Stimulated activated memory B cell treated with anti-CD40 and anti-IgM and Interleukin-4, amounts not matched to agents 10 μg/mL and 1 μg/mL and 100 μg/mL, for 72 hours (primary cell): ENCODE results near the gene RIT2.

Experiments used
- ATAC-seq: fragments of 150-1000 bp; cut with Tn5 transposase; 2 replicates; pipeline ENCODE4 v1.10.0; 2021
- H3K27ac Mint-ChIP-seq: one replicate; pipeline ENCODE4 v1.8.0; 2022; ENCODE audit warnings: mild to moderate bottlenecking, mixed read lengths
- H3K27me3 Mint-ChIP-seq: one replicate; pipeline ENCODE4 v1.8.0; 2022; ENCODE audit warnings: mixed read lengths
- H3K36me3 Mint-ChIP-seq: one replicate; pipeline ENCODE4 v1.8.0; 2022; ENCODE audit warnings: mixed read lengths
- H3K4me1 Mint-ChIP-seq: one replicate; pipeline ENCODE4 v1.8.0; 2022; ENCODE audit warnings: mixed read lengths
- H3K4me3 Mint-ChIP-seq: one replicate; pipeline ENCODE4 v1.8.0; 2022; ENCODE audit warnings: mild to moderate bottlenecking, moderate library complexity, mixed read lengths
- H3K9me3 Mint-ChIP-seq: one replicate; pipeline ENCODE4 v1.8.0; 2022; ENCODE audit warnings: mixed read lengths

The RIT2 gene

DNA sequence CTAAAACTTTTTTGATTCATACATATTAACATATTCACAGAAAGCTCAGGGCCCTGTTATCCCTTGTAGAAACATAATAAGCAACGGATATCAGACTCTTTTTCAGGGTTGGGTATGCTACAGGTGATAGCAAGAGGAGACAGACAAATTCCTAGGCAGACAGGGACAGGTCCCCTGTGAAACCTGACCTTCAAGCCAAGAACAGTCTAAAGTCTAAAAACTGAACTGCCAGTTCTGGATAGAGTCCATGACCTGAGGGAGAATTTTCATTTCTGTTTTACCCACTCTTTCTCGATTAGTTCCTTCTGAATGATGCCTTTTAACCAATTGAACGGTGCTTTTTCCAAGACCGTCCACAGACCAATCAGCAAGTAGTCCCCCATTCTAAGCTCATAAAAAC lies 54.2 kb downstream of the RIT2 start:
- H3K9me3 Mint-ChIP-seq, result no peaks in the 10 kb centered on the region
- H3K36me3 Mint-ChIP-seq, result no peaks in the 10 kb centered on the region
- H3K27ac Mint-ChIP-seq, result no peak overlapping the region
- H3K4me1 Mint-ChIP-seq, result no peaks in the 10 kb centered on the region
- H3K27me3 Mint-ChIP-seq, result no peaks in the 10 kb centered on the region
- H3K4me3 Mint-ChIP-seq, result no peak overlapping the region
- no peak for ATAC-seq

DNA sequence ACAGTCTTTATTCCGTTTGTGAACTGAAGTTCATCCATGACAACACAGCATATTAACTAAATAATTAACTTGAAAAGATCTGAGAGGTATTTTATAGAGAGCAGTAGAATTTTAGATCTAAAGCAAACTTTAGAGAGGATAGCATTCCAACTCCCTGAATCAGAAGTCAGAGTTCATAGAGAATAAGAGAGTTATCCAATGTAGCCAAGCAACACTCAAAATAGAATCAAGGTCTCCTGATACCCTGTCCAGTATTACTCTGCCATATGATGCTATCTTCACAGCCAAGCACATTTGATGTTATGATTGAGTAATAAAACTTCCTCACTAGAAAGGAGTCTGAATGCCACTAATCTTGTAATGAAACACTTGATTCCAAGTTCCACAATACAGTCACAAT lies 55.5 kb downstream of the RIT2 start:
- no peak for ATAC-seq

DNA sequence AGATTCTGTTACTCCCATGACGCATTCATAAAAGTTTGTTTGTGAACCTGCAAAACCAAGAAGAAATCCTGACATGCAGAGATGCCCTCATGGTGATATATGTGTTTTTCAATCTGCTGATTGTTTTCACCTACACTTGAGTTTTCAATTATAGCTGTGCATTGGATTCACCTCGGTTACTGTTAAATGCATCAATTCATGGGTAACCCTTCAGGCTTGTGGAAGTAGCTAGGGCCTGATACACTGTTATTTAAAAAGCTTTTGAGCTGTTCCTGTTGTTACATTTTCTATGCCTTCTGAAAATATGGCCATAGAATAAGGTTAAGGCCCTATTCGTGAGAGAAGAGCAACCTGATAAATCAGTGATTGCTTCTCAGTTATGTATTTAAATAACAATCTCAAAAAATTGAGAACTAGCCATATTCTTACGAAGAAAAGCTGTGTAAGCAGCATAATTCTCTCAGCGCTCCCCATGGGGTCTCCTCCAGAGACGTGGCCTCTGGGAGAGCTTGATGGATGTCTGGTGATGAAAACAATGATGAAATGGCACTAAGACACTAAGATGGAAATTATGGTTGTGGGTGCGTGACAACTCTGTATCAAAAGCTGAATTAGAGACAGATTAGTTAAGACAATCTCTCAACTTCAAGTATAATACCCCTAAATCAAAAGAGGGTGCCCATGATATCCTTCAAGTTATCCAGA lies 60.5 kb downstream of the RIT2 start:
- no peak overlapping the region for H3K27ac Mint-ChIP-seq
- no peaks in the 10 kb centered on the region for H3K9me3 Mint-ChIP-seq
- no peaks in the 10 kb centered on the region for H3K27me3 Mint-ChIP-seq
- H3K36me3 Mint-ChIP-seq, result no peaks in the 10 kb centered on the region
- ATAC-seq, result no peak
- H3K4me1 Mint-ChIP-seq, result no peaks in the 10 kb centered on the region
- no peak overlapping the region for H3K4me3 Mint-ChIP-seq

More for the DNA sequence above, 55.5 kb downstream of the RIT2 start:
- no peak overlapping the region for H3K4me3 Mint-ChIP-seq
- no peaks in the 10 kb centered on the region for H3K27me3 Mint-ChIP-seq
- no peaks in the 10 kb centered on the region for H3K36me3 Mint-ChIP-seq
- no peaks in the 10 kb centered on the region for H3K9me3 Mint-ChIP-seq
- H3K4me1 Mint-ChIP-seq, result no peaks in the 10 kb centered on the region
- H3K27ac Mint-ChIP-seq, result no peak overlapping the region

DNA sequence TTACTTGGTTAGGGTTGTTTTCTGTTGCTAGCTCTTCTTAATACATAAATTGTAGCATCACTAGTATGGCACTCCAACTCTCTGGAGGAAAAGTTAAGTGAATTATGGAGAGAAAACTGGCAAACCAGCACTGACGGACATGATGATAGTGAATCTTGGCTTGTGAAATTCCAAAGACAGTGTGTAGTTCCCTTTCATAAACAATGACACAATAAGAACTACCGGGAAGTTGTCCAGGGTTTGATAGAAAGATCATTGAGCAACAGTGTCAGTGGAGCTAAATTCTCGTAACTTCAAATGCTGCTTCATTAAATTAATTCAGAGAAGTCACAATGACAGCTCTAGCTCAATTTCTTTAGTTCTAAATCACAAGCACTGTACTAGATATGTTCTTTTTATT lies 66.5 kb downstream of the RIT2 start:
- no peak for ATAC-seq
- H3K9me3 Mint-ChIP-seq, result peaks cover 3% of the 10 kb centered on the region

DNA sequence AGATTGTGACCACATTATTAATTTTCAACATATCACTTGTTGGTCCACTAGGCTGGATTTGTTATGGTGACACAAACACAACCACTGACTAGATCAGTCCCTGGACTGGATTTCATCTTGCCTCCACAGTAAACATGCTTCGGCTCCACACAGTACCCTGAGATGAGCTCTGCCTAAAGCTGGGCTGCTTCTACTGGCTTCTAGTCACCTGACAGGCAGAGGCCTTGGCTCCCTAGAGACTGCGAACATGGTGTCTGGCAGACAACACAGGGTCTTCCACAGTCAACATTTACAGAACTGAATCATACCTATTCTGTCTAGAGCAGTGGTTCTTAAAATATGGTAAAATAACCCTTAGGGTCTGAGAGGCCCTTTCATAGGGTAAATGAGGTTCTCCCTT lies 69.2 kb downstream of the RIT2 start:
- H3K27ac Mint-ChIP-seq, result no peak overlapping the region
- H3K36me3 Mint-ChIP-seq, result no peaks in the 10 kb centered on the region
- H3K27me3 Mint-ChIP-seq, result no peaks in the 10 kb centered on the region
- no peak overlapping the region for H3K4me3 Mint-ChIP-seq
- peaks cover 3% of the 10 kb centered on the region for H3K9me3 Mint-ChIP-seq
- no peak for ATAC-seq
- no peaks in the 10 kb centered on the region for H3K4me1 Mint-ChIP-seq

More for the DNA sequence above, 66.5 kb downstream of the RIT2 start:
- no peak overlapping the region for H3K27ac Mint-ChIP-seq
- no peaks in the 10 kb centered on the region for H3K27me3 Mint-ChIP-seq
- no peaks in the 10 kb centered on the region for H3K4me1 Mint-ChIP-seq
- H3K36me3 Mint-ChIP-seq, result no peaks in the 10 kb centered on the region
- H3K4me3 Mint-ChIP-seq, result no peak overlapping the region

DNA sequence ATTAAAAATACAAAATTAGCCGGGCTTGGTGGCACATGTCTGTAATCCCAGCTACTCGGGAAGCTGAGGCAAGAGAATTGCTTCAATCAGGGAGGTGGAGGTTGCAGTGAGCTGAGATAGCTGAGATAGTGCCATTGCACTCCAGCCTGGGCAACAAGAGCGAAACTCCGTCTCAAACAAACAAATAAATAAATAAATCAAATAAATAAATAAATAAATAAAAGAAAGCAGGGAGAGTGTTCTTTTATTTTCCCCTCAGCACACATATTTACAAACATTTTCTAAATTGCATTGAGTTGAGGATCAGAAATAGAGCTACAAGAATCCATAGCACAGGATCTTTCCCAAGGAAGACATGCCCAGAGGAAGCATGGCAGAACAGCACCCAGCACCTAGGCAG lies 71.9 kb downstream of the RIT2 start:
- Mint-ChIP-seq H3K4me1 (no peaks in the 10 kb centered on the region), H3K27me3 (no peaks in the 10 kb centered on the region), H3K4me3 (no peak overlapping the region), H3K9me3 (peaks cover 4% of the 10 kb centered on the region), H3K27ac (no peak overlapping the region), H3K36me3 (no peaks in the 10 kb centered on the region)
- ATAC-seq, result no peak

DNA sequence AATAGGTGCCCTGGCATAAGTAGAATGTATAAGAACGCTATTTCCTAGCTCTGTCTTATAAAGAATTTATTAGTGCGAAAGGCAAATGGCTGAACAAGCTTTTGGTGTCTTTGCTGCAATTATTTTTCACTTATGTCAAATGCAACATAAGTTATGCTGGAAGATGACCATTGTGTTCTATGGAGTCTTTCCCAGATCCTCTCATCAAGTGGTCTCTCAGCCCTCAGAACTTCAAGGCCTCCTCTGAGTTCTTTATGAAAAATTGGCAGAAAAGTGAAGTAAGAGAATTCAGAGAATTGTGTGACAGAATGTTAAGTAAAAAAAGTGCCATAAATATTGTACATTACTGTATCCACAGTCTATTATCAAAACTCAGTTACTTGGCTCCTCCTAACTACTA lies 75.2 kb downstream of the RIT2 start:
- no peak overlapping the region for H3K4me3 Mint-ChIP-seq
- no peaks in the 10 kb centered on the region for H3K36me3 Mint-ChIP-seq
- no peaks in the 10 kb centered on the region for H3K27me3 Mint-ChIP-seq
- H3K4me1 Mint-ChIP-seq, result no peaks in the 10 kb centered on the region
- H3K27ac Mint-ChIP-seq, result no peak overlapping the region
- H3K9me3 Mint-ChIP-seq, result peaks cover 6% of the 10 kb centered on the region
- ATAC-seq, result no peak

DNA sequence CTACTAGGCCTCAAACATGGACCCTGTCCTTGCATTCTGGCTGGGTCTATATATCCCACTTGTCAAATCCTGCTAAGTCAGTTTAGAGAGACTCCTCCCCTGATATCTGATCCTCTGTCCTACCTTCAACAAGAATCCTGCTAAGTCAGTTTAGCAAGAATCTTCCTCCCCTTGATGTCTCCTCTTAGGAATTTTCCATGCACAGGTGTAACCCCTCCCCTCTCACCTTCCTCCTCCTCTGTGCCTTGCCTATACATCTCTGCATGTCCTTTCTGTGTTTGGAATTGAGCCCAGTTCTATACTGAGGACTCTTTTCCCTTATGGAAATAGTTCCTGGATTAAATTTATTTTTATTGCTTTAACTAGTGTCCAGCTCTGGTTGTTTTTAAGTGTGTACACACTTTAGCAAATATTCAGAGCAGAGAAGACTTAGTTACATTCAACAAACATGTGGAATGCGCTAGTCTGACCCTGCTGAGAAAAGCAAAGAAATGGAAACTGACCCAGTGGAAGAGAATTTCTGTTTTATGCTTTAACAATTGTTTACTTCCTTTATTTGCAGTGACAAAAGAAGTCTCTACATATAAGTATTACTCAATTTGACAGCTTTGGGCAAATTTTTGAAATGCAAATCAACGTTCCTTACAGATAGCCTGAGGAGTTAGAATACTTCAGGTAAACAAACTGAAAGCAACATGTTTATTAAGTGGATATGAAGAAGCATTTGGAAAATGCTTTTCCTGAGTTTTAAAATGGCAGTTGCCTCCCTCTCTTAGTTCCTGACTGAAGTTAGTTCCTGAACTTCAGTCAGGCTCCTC lies 80.6 kb downstream of the RIT2 start:
- Mint-ChIP-seq H3K4me1 (no peaks in the 10 kb centered on the region), H3K4me3 (no peak overlapping the region)

DNA sequence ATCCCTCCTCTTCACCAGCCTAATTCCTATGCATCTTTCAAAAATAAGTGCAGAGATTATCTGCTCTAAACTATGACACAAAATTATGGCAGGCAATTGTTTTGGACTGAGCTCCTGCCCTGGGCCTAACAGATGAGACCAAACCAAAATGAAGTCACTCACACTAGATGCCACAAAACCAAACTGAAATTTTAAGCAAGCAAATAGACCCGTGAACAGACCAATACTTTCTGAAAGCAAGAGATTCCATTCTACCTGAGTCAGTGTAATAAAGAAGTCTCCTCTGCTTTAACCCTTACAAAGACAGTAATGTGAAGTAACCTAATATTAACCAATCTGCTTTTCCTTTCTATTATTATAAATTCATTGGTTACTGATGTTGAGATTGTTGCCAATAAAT lies 84.3 kb downstream of the RIT2 start:
- no peaks in the 10 kb centered on the region for H3K4me1 Mint-ChIP-seq
- H3K27me3 Mint-ChIP-seq, result no peaks in the 10 kb centered on the region
- no peak overlapping the region for H3K4me3 Mint-ChIP-seq
- no peaks in the 10 kb centered on the region for H3K36me3 Mint-ChIP-seq
- no peak overlapping the region for H3K27ac Mint-ChIP-seq
- H3K9me3 Mint-ChIP-seq, result no peaks in the 10 kb centered on the region
- ATAC-seq, result no peak

More for the DNA sequence above, 80.6 kb downstream of the RIT2 start:
- H3K36me3 Mint-ChIP-seq, result no peaks in the 10 kb centered on the region
- ATAC-seq, result no peak
- no peak overlapping the region for H3K27ac Mint-ChIP-seq
- H3K9me3 Mint-ChIP-seq, result peaks cover 6% of the 10 kb centered on the region
- no peaks in the 10 kb centered on the region for H3K27me3 Mint-ChIP-seq

DNA sequence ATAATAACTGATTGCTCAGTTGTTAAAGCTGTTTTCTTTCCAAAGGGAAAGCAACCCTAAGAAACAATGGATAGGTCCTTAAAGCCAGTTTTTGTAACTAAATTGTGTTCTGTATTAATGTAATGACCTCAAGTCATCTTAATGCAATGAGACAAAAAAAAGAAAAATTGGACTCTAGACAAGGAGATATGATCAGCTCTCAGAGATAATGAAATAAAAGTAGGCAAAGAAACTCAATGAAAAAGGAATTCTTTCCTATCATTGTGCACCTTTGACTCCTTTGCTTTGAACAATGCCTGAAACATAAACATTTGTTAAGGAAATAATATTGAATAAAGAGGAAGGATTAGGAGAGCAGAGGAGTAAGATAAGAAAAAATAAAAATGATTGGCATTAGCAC lies 86.1 kb downstream of the RIT2 start:
- no peak for ATAC-seq
- Mint-ChIP-seq H3K4me3 (no peak overlapping the region), H3K4me1 (no peaks in the 10 kb centered on the region), H3K27ac (no peak overlapping the region), H3K27me3 (no peaks in the 10 kb centered on the region), H3K36me3 (no peaks in the 10 kb centered on the region), H3K9me3 (no peaks in the 10 kb centered on the region)

DNA sequence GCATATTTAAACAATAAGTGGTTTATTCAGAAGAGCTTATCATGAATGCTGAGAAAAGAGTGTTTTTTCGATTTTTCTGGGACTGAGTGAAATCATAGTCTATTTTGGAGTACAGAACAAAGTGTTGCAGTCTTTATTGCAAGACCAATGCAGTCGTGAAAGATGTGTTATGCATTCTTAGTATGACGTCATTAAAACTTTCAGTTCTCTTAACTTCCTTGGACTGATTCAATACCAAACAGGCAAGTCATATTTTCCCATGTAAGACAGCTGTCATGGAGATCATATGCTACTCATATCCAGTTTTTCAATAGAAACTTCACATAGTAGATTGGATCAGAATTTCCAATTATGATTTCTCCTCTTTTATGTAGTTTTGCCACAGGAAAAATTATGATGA lies 92.6 kb downstream of the RIT2 start:
- Mint-ChIP-seq H3K27ac (no peak overlapping the region), H3K36me3 (no peaks in the 10 kb centered on the region), H3K4me3 (no peak overlapping the region), H3K4me1 (no peaks in the 10 kb centered on the region), H3K27me3 (no peaks in the 10 kb centered on the region), H3K9me3 (peaks cover 6% of the 10 kb centered on the region)
- ATAC-seq, result no peak

DNA sequence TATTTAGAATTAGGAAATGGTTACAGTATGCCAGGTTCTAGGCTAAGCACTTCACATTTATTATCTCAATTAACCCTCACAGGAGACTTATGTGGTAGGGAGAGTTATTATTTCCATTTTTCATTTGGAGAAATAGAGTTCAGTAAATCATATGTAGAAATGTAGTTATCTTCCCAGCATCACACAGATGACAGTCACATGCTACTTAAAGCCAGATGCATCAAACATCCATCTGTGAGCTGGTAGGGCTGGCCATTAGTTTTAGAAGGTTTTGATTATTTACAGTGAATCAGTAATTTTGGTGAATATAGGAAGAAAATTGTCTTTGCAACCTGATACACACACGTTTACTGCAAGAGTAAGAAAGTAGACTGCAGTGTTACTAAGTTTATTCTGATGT lies 97.9 kb downstream of the RIT2 start:
- no peaks in the 10 kb centered on the region for H3K4me1 Mint-ChIP-seq
- no peaks in the 10 kb centered on the region for H3K27me3 Mint-ChIP-seq
- H3K4me3 Mint-ChIP-seq, result no peak overlapping the region

DNA sequence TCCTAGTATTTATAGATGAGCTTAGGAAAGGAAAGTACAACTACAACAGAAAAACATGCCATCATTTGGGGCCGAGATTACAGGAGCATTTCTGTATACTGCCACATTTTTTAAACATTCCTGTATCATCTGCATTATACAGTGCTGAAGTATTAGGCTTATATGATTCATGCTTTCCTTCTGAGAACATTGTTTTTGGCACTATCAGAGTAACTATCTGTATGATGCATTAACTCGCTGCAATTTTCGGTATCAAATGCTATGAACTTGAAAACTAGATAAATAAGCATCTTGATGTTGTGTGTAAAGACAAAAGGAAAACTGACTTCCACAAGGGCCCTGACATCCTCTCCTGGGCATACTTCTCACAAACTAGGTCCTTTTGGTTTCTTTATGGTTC lies 102.0 kb downstream of the RIT2 start:
- peaks cover 6% of the 10 kb centered on the region for H3K9me3 Mint-ChIP-seq
- no peaks in the 10 kb centered on the region for H3K27me3 Mint-ChIP-seq
- no peaks in the 10 kb centered on the region for H3K4me1 Mint-ChIP-seq
- H3K27ac Mint-ChIP-seq, result no peak overlapping the region
- ATAC-seq, result no peak
- H3K36me3 Mint-ChIP-seq, result no peaks in the 10 kb centered on the region
- H3K4me3 Mint-ChIP-seq, result no peak overlapping the region

More for the DNA sequence above, 97.9 kb downstream of the RIT2 start:
- no peak for ATAC-seq
- H3K9me3 Mint-ChIP-seq, result peaks cover 6% of the 10 kb centered on the region
- no peak overlapping the region for H3K27ac Mint-ChIP-seq
- no peaks in the 10 kb centered on the region for H3K36me3 Mint-ChIP-seq

DNA sequence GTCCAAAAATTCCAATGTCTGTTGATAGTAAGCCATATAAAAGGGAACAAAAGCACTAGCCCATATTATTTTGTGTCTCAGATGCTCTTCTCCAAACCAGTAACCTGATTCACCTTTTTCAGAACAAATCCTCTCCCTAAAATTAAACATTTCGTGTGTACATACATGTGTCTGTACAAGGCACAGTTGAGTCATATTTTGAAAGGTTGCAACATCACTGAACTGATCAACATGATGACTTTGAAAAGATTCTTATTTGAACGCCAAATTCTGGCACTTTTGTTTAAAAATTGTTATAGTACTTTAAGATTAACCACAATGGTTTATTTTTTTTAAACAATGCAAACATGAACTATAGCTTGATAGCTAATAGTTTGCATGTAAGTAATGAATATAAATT lies 102.5 kb downstream of the RIT2 start:
- no peak for ATAC-seq
- H3K36me3 Mint-ChIP-seq, result no peaks in the 10 kb centered on the region
- no peak overlapping the region for H3K27ac Mint-ChIP-seq
- no peak overlapping the region for H3K4me3 Mint-ChIP-seq
- H3K27me3 Mint-ChIP-seq, result no peaks in the 10 kb centered on the region
- no peaks in the 10 kb centered on the region for H3K4me1 Mint-ChIP-seq
- H3K9me3 Mint-ChIP-seq, result peaks cover 6% of the 10 kb centered on the region

DNA sequence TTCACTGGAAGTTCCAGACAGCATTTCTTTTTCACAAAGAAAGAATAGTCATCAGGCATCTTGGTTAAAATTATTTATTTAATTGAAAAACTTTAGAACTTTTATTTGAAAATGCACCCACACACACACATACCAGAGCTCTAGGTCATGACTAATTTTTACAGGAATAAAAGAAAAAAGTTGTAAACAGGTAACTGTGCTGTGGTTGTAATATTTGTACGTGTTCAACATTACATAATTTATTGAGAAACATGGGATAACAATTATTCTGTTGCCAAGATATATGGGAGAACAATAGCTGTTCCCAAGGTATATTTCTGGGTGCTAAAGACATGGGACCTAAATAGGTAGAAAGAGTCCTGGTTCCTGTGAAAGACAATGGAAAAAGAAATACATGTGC lies 104.9 kb downstream of the RIT2 start:
- peaks cover 6% of the 10 kb centered on the region for H3K9me3 Mint-ChIP-seq

DNA sequence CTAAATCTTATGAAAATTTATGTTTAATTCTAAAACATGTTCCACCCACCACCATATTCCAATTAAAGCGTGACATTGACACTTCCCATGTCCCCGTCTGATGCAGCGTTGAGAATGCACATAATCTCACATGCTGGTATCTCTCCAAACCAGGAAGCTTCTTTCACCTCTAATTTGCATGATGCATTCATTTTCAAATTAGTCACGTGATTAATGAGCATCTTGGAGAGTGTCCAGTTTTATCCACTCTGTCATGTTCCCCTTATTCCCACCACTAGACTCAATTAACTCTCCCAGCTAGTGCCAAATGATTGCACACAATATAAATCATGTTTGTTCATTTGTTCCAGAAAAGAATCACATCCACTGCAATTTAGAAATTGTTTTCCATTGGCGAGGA lies 105.8 kb downstream of the RIT2 start:
- no peak for ATAC-seq
- Mint-ChIP-seq H3K27ac (no peak overlapping the region), H3K4me3 (no peak overlapping the region)

More for the DNA sequence above, 104.9 kb downstream of the RIT2 start:
- Mint-ChIP-seq H3K4me1 (no peaks in the 10 kb centered on the region), H3K36me3 (no peaks in the 10 kb centered on the region), H3K4me3 (no peak overlapping the region), H3K27ac (no peak overlapping the region), H3K27me3 (no peaks in the 10 kb centered on the region)
- ATAC-seq, result no peak

More for the DNA sequence above, 105.8 kb downstream of the RIT2 start:
- no peaks in the 10 kb centered on the region for H3K4me1 Mint-ChIP-seq
- H3K9me3 Mint-ChIP-seq, result peaks cover 6% of the 10 kb centered on the region
- H3K27me3 Mint-ChIP-seq, result no peaks in the 10 kb centered on the region
- H3K36me3 Mint-ChIP-seq, result no peaks in the 10 kb centered on the region
